HG03039 (cell line): ENCODE results near the gene CDK10.
"Not testable (repeated sequence)": the region's sequence is repeated elsewhere in the genome, so short reads cannot be mapped to it uniquely, and the experiment has no call there.

Experiments used
- ATAC-seq: cut with Tn5 transposase; IDR thresholded peaks from one replicate; pipeline ENCODE4 v1.9.1; 2021; ENCODE audit warnings: mild to moderate bottlenecking, moderate library complexity; ENCODE audit not compliant: unreplicated experiment

The CDK10 gene

DNA sequence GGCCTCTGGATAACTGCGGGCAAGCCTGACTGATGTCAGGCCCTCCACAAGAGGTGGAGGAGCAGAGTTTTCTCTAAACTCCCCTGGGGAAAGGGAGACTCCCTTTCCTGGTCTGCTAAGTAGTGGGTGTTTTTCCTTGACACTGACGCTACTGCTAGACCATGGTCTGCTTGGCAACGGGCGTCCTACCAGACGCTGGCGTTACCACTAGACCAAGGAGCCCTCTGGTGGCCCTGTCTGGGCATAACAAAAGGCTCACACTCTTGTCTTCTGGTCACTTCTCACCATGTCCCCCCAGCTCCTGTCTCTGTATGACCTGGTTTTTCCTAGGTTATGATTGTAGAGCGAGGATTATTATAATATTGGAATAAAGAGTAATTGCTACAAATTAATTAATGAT lies 19.5 kb upstream of the CDK10 start:
- ATAC-seq = not testable (repeated sequence)

DNA sequence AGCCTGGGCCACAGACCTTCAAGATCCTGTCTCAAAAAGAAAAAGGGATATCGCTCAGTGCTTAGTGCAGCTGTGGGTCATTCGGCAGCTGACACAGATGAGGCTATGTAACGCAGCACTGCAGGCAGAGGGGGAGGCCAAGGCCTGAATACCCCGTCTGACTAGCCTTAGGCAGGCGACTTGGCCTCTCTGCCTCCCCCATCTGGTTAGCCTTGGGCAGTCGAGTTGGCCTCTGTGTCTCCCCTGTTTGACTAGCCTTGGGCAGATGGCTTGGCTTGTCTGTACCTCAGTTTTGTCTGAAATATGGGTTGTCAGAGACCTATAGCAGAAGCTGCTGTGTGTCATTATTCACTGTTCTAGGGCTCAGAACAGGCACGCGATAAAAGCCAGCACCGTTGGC lies 18.9 kb upstream of the CDK10 start:
- ATAC-seq = no peak

DNA sequence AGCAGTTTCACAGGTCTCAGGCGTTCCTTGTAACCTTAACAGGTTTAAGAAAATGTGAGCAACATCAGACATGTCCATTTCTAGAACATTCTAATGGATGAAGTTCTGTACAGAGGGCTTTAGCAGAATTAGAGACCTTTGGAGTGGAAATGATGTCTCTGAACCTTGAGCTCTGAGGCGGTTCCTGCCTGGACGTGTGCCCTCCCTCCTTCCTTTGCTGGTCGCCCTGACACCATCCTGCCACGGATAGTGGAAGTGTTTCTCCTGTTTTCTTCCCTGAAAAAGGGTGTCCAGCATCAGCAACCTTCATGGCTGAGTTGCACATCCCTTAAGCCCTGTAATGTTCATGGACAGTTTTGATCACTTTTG lies 17.7 kb upstream of the CDK10 start:
- ATAC-seq = no peak

DNA sequence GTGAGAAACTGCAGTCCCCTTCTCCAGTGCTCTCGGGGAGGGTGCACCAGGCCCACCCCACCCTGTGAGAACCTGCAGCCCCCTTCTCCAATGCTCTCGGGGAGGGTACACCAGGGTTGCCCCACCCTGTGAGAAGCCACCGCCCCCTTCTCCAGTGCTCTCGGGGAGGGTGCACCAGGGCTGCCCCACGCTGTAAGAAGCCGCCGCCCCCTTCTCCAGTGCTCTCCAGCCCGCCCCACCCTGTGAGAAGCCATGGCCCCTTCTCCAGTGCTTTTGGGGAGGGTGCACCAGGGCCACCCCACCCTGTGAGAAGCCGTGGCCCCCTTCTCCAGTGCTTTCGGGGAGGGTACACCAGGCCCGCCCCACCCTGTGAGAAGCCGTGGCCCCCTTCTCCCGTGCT lies 16.7 kb upstream of the CDK10 start:
- no peak for ATAC-seq

DNA sequence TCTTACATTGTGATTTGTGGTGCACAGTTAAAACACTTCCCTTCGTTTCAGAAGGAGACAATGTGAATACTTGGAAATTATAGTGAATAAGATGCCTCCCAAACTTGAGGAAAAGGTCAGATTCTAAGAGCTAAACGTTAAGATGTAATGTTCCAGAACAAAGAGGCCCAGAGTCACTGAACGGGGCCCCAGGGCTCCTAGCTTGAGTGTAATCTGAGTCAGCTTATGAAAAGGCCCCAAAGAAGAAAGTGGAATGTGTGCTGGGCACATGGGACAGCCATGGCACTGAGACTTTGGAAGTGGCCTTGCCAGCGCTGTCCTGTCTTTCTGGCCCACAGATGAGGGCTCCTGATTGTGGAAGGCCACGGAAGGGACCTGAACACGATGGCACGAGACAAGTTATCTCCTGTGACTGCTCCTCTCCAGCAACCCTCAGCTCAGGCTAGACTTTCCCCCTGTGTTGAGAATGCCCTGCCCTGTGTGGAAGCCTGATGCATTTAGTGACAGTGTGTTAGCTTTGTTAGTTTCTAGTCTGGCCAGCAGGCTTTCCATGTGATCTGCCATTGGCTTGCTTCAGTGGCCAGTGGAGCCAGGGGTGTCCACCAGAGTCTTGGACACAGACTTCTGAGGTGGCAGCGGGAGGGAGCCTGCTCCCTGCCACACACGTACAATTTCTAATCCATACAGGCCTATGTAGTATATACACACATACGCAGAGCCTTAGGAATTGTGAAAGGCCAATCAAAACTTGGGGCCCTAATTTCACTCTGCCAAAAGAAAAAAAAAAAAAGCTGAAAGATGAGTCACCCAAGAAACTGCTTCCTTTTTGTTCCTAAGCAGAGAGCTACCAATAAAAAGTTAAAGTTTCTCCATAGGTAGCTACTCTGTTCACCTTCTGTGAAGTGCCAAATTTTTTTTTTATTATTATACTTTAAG lies 15.7 kb upstream of the CDK10 start:
- ATAC-seq = no peak

DNA sequence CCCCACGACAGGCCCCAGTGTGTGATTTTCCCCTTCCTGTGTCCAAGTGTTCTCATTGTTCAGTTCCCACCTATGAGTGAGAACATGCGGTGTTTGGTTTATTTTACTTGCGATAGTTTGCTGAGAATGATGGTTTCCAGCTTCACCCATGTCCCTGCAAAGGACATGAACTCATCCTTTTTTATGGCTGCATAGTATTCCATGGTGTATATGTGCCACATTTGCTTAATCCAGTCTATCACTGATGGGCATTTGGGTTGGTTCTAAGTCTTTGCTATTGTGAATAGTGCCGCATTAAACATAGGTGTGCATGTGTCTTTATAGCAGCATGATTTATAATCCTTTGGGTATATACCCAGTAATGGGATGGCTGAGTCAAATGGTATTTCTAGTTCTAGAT lies 14.9 kb upstream of the CDK10 start:
- ATAC-seq = not testable (repeated sequence)

DNA sequence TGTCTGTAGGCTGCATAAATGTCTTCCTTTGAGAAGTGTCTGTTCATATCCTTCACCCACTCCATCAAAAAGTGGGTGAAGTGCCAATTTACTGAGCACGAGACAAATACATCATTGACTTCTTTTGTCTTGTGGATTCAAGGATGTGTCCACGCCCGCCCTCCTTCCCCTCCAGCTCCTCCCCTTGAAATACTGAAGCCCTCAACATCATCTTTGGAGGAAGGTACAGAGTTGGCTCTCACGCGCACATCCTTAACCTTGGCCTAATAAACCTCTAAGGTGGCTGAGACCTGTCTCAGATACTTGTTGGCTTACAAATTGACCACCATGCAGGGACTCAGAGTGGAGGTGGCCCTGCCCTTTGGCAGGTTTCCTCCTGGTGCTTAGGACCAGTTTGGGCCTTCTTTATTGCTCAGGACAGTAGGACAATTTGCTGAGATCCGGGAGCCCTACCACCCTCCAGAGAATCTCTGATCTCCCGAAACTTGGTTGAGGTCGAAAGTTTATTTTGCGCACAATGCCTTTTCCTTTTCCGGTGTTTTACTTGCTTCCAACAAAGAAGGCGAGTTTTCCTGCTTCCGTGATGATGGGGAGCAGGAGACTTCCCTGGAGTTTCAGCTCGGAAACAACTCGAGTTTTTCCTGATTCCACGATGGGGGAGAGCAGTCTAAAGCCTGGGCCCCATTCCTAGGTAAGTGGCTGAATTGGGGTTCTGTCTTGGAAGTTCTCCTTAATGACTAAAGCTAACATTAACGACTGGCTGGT lies 14.1 kb upstream of the CDK10 start:
- ATAC-seq = no peak

DNA sequence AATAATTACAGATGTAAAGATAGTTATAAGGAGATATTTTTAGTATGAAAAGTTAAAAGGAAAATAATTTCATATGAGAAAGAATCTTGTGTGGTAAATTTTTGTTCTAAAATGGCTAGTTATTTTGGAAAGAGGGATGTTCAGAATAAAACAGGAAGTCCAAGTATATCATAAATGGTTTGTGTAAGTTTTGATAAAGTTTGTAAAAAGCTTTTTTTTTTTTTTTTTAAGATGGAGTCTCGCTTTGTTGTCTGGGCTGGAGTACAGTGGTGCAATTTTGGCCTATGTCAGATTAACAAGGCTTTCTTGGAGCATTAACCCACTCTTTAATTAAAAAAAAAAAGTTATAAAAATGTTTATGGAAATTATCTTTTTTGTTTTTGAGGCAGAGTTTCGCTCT lies 8.2 kb upstream of the CDK10 start:
- no peak for ATAC-seq

DNA sequence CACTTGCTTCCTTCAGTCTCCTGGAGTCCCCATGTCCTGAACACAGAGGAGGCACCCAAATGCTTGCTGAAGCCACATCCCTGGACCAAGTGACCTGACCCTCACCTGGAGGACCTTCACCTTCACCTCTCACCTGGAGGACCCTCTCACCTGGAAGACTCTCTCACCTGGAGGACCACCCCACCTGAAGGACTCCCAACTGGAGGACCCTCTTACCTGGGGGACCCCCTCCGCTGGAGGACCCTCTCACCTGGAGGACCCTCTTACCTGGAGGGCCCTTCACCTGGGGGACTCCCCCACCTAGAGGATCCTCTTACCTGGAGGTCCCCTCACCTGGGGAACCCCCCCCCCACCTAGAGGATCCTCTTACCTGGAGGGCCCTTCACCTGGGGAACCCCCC lies 573 bp upstream of the CDK10 start:
- no peak for ATAC-seq

DNA sequence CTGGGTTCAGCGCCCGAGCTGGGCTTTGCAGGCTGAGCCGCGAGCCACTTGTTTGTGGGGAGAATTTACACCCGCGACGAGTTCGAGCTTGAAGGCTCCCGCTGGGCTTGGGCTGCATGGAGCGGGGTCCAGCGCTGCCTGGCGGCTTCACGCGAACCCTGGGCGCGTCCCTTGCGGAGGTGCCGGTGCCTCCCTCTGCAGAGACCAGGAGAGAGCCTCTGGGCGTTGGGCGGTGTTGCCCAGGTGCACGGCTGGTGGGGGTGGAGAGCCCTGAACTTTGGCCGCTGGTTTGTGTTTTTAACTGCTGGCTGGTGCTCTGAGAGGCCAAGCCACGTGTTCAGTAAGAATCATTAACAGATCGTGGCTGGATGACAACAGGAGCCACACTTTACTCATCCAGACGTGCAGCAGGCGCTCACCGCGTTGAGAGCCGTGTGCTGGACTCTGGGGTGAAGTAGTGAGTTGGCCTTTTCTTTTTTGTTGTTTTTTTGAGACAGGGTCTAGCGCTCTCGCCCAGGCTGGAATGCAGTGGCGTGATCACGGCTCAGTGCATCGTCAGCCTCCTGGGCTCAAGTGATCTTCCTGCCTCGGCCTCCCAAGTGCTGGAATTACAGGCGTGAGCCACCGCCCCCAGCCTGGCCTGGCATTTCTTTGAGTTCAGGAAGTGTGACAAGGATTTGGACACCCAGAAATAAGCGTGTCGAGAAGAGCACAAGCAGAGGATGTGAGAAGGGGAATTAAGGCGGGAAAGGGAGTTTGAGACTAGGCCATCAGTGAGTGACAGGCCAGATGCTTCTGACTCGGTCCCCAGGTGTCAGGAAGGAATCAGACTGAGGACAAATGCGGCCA lies 827 bp downstream of the CDK10 start:
- peak; percentile 24 for ATAC-seq

DNA sequence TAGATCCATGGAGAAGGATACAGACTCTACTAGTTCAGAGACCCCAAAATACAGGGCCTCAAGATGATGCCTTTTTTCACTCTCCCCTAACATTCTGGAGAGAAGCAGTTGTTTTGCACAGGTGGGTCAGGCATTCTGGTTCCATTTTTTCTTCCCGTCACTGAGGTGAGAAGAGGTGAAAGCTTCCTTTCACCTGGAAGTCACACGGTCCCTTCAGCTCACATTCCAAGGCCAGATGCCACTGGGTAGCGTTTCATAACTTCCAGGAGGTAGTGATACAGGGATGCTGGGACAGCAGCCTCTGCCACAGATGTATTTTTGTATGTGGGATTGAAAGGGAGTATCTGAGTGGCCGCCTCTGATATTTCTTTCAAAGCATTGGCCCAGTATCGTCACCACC lies 1.9 kb downstream of the CDK10 start:
- ATAC-seq = no peak

DNA sequence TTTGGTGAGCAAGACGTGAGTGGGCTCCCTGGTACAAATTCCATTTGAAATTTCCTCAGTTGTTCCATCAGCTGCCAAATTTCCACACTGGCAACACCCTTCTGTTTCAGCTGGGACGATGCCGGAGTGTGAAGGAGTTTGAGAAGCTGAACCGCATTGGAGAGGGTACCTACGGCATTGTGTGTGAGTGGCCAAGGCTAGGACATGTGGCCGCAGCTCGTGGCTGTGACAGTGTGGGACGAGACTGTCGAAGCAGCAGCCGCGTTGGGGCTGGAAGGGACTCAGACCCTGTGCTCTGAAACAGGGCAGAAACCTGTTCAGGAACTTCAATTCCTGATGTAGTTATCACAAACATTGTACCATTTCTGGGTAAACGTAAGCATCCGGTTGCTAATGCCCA lies 2.7 kb downstream of the CDK10 start:
- no peak for ATAC-seq

DNA sequence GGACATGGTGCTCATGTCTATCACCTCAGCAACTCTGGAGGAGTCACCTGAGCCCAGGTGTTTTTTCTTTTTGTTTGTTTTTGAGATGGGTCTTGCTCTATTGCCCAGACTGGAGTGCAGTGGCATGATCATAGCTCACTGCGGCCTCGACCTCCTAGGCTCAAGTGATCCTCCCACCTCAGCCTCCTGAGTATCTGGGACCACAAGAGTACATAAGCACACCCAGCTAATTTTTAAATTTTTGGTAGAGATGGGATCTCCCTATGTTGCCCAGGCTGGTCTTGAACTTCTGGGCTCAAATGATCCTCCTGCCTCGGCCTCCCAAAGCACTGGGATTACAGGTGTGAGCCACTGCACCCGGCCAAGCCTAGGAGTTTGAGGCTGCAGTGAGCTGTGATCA lies 3.1 kb downstream of the CDK10 start:
- ATAC-seq = not testable (repeated sequence)

DNA sequence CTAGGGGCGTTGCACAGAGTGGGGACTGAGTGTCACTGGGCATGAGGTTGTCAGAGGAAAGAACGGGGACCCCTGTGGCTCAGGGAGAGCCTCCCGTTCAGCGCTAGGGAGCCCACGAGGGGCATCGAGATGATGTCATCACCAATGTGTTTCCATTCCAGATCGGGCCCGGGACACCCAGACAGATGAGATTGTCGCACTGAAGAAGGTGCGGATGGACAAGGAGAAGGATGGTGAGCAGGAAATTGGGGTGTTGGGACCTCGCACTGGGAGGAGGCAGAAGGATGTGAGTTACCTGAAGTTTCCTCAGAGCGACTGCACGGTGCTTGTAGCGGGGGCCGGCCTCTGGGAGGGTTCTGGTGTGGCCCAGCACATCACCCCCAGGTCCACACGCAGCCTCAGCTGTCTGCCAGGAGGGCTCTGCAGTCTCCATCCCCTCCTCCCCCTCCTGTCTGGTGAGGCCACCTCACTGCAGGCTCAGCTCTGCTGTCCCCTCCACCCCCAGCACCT lies 4.0 kb downstream of the CDK10 start:
- ATAC-seq = no peak

DNA sequence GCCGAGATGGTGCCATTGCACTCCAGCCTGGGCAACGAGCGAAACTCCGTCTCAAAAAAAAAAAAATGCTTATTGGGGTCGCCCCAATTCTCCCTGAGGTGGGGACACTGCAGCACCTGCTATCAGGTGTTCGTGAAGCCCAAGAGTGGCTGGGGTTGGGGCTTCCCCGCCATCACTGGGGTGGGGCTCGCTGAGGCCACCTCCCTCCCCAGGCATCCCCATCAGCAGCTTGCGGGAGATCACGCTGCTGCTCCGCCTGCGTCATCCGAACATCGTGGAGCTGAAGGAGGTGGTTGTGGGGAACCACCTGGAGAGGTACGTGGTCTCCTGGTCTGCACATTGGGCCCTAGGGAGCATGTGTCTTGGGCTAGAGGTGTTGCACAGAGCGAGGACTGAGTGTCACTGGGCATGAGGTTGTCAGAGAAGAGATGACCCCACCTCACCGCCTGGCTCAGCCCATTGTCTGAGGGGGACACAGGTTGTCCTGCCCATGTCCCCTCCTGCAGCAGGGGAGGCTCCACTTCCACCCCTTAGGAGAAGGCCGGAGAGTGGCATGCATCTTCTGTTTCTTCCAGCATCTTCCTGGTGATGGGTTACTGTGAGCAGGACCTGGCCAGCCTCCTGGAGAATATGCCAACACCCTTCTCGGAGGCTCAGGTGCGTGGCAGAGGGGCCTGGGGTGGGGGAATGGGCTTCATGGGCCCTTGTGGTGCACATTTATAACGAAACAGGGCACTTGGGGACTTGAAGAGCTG lies 4.9 kb downstream of the CDK10 start:
- ATAC-seq = no peak

DNA sequence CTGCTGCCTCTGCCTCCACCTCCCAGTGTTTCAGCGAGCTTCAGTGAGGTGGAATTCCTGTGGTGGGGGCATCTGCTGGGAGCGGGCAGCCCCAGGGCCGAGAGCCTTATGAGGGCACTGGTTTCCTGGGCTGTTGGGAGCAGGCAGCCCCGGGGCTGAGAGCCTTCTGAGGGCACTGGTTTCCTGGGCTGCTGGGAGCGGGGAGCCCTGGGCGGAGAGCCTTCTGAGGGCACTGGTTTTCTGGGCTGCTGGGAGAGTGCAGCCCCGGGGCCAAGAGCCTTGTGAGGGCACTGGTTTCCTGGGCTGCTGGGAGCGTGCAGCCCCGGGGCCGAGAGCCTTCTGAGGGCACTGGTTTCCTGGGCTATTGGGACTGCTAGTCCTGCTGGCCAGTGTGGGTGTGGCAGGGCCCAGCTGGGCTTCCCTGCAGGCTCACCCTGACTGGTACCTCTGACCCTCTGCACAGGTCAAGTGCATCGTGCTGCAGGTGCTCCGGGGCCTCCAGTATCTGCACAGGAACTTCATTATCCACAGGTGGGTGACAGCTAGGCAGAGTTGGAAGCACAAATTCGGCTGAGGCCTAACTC lies 5.6 kb downstream of the CDK10 start:
- no peak for ATAC-seq

DNA sequence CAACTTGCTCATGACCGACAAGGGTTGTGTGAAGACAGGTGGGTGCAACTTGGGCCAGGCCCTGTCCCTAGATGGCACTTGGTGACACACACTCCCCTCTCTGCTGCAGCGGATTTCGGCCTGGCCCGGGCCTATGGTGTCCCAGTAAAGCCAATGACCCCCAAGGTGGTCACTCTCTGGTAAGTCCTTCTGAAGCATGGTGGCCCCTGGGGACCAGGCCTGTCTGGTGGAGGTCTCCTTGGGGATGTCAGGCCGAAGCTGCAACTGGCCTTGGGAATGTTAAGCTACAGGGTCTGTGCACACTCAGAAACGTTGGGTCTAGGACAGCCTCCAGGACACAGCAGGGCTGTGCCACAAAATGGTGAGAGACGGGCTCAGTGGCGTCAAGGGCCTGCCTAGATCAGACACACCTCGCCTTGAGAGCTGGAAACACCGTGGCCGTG lies 6.8 kb downstream of the CDK10 start:
- ATAC-seq = no peak

DNA sequence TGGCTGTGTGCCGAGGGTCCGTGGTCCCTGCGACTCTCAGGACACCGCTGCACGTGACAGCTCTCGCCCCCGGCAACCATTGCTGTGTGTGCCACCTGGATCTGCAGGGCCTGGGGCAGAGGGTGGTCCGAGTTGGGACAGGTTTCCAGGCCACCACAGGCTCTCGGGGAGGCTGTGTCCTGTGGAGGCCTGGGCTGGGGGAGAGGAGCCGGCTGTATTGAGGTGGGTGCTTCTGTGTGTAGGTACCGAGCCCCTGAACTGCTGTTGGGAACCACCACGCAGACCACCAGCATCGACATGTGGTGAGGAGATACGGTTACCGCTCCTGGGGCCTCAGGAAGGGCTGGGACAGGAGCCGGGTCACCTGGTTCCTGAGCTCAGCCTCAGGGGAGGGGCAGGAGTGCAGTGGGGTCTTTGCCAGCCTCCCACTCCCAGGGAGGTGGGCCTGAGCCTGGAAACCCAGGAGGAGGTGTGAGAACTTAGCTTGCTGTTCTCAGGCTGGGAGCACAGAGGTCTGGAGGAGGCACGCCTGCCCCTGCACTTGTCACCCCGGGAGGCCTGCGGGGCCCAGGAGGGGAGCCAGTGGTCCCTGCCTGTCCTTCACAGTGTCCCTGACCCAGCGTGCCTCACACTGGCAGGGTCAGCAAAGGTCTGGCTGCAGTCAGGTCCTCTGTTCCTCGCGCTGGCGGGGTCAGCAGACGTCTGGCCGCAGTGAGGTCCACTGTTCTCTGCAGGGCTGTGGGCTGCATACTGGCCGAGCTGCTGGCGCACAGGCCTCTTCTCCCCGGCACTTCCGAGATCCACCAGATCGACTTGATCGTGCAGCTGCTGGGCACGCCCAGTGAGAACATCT lies 7.7 kb downstream of the CDK10 start:
- no peak for ATAC-seq

DNA sequence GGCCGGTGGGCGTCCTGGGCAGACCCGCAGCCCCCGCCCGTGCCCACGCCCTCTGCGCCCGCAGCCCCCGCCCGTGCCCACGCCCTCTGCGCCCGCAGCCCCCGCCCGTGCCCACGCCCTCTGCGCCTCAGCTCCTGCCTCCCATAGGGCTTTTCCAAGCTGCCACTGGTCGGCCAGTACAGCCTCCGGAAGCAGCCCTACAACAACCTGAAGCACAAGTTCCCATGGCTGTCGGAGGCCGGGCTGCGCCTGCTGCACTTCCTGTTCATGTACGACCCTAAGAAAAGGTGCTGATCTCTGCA lies 8.2 kb downstream of the CDK10 start:
- not testable (repeated sequence) for ATAC-seq
